ENCODE results near the gene RPTN.

Gene RPTN, protein sequence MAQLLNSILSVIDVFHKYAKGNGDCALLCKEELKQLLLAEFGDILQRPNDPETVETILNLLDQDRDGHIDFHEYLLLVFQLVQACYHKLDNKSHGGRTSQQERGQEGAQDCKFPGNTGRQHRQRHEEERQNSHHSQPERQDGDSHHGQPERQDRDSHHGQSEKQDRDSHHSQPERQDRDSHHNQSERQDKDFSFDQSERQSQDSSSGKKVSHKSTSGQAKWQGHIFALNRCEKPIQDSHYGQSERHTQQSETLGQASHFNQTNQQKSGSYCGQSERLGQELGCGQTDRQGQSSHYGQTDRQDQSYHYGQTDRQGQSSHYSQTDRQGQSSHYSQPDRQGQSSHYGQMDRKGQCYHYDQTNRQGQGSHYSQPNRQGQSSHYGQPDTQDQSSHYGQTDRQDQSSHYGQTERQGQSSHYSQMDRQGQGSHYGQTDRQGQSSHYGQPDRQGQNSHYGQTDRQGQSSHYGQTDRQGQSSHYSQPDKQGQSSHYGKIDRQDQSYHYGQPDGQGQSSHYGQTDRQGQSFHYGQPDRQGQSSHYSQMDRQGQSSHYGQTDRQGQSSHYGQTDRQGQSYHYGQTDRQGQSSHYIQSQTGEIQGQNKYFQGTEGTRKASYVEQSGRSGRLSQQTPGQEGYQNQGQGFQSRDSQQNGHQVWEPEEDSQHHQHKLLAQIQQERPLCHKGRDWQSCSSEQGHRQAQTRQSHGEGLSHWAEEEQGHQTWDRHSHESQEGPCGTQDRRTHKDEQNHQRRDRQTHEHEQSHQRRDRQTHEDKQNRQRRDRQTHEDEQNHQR

DNA sequence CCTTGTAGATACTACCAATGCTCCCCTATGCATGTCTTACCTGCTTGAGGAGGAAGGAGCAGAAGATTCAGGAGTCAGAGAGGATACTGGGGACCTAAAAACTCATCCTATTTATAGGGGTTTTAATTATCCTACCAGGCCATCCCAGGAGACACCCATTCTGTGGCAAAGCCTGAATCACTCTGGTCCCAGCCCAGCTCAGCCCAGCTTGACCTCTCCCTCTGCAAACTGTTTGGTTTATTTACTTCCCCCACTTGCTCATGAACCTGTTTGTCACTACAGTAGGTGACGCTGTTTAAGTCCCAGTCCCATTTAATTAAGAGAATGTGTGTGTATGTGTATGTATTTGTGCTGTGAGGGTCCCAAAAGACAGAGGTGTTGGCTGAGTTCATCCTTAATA lies at the start of gene RPTN:
TSS of gene RPTN (minus strand) at position 85 of the 400 bp plus-strand sequence. CDS start 1,339 bp downstream, outside the sequence.
- no peak for DNase-seq

DNA sequence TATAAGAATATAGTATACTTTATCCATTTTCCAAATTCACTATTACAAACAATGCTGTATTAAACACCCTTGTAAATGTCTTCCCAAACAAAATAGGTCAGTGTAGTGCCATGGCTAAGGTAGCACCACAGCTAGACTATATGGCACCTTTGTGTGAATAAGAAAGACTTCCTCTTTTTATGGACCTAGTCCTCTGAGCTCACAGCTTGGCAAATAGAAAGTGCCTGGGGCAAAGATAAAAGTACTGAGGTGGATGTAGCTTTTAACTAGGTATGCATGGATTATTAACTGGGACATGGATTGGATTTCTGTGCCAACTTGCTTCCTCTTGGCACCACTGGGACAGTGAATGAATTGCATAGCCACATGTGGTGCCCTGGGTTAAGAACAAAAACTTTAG lies 40.0 kb upstream of the RPTN start:
- no peak for DNase-seq

DNA sequence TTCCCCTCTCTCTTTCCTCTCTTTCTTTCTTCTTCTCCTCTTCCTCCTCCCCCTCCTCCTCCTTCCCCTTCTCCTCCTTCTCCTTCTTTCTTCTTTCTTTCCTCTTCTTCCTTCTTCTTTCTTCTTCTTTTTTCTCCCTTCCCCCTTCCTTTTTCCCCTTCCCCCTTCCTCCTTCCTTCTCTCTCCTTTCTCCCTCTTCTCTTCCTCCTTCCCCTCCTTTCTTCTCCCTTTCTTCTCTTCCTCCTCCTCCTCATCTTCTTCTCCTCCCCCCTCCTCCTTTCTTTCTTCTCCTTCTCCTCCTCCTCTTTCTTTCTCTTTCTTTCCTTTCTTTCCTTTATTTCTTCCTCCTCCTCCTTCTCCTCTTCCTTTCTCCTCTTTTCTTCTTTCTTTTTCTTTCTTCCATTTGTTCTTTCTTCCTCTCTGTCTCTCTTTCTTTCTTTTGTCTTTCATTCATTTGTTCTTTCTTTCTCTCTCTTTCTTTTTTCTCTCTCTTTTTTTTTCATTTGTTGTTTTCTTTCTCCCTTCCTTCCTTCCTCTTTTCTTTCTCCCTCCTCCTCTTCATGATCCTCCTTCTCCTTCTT lies 38.4 kb upstream of the RPTN start:
- DNase-seq: no peak

DNA sequence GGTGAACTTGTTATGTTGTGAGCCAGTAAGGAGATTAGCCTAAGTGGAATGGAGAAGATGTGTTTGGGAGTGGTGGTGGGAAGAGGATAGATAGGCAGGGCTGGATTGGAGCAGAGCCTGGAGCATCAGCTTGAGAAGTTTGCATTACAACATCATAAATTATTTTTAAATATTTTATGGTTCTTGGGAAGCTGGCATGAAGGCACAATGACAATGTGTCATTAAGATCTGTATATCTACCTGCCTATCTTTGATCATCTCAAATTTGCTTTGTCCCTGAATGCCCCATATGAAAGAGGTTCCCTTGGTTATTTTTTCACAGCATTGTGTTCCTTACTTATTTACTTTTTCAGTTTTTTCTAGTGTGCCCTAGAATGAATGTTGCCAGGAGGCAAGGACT lies 32.7 kb upstream of the RPTN start:
- DNase-seq: no peak

DNA sequence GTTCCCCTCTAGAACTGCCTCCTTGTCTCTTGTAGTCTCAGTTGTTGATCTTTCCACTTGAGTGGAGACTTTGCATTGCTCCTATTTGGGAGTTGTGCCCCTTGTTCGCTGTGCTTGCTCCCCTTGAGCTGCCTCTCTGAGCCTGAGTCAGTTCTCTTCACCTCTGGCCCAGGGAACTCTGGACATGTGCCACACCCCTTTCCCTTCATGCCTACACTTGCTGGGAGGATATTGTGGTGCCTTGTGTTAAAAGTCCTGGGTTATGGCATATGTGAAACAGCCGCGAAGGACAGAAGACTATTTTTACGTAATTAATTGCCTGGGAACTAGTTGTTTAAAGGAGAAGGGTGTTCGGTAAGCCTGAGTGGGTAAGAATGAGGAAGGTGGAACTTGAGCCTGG lies 32.2 kb upstream of the RPTN start:
- DNase-seq: no peak

DNA sequence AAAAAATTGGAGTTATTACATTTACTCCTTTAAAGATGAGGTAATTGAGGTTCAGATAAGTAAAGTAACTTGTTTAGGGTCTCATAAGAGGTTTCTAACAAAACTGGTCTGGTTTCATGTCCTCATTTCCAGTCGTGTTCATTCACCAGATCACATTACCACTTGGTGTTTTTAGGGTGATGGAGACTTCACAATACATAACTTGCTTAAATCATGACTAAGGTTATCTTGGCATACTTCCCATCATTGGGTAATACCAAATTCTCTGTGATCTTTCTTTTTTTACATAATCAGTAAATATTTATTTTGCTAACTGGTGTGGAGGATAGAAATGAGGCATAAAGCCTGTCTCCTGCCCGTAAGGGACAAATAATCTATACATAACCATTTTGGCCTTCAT lies 31.6 kb upstream of the RPTN start:
- DNase-seq: no peak

DNA sequence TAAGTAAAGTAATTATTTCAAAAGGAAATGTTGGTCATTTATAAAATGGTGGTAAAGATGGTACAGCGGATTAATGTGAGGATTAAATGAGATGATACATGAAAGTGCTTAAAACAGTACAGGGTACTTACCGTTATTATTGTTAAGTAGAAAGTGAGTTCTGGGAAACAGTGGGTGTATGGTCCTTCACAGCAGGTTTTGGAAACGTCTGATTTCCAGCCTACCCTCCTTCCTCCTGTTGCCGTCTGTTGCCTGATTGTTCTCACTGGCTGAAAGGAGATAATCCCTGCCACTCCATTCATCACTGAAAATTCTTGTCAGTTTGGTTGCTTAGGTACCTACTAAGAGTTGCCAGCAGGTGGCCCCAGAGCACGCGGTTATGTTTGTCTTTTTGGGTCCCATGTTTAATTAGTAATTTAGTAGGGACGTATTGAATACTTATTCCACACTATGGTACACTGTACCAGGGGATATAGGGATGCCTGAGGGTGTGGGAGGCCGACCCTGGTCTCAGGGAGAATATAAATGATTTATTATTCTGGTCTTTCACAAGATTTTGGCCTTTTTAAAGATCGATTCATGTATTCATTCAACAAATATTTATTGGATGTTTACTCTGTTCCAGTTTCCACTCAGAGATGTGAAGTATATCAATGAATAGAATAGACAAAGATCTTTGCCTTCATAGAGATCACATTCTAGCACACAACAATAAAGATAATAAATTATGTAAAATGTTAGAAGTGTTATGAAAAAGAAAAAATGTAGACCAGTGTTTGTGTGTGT lies 30.8 kb upstream of the RPTN start:
- peak; percentile 73 to 80 for DNase-seq

DNA sequence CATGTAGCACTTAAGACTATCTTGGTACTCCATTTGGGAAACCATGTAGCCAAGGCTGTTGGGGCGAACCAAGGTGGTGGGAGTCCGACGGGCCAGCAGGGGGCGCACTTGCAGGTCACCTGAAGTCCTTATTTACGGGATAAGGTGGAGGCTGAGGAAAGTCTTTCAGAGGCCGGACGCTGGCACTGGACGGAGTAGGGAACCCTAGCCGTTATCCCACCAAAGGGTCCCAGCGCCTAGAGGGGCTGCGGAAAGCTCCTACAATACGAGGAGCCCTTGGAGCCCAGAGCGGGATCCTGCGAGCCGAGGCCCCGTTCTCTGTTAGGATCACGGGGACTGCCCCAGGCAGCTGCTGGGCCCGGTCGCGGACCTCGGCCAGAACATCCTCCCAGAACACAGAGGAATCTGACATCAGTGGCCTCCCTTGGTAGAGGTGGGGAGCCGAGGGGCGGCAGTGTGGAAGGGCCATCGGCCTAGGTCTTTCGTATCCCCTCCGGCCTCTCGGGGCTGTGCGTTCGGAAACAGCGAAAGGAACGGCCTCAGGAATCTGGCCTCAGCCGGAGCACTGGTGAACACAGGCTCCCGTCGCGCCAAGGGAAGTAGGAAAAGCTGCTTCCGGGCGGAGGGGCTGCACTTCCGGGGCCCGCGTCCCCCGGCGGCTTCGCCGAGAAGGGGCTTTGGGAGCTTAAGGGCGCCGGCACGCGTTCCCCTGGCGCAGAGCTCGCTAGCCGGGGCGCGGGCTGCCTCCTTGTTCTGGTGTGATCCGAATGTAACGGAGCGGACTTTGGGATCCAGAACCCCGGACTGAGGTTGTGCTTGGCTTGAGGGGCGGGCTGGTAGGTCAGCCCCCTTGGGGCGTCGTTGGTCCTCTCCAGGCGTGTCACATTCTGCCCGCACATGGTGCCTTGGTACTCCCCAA lies 29.9 kb upstream of the RPTN start:
- DNase-seq: peak; percentile 86 to 88

DNA sequence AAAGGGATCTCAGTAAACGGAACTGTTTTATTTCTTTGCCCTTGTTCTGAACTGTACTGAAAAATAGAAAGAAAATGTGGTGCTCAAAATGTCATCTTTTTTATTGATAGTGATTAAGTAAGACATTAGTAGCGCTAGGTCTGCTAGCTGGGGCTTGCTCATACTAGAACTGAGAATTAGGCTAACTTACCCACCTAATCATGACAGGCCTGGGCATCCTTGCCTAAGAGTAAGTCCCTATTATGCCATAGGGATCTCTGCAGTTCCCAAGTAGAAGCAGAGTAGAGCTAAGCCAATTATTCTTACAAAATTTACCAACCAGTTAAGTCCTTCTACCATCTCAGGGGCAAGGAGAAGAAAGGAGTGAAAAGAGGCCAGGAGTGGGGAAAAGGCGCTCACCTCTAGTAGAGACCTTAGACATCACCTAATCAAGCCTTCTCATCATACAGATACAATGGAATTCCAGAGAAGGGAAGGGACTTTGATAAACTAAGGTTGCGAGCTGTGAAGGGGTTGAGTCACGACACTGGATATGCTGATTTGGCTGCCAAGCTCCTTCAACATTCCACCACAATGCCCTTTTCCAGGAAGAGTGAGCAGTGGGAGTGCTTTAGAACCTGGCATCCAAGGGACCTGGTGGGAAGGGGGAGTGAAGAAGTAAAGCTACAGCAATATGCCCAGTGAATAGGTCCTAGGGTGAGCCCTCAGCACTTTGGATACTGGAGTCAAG lies 27.7 kb upstream of the RPTN start:
- DNase-seq: no peak

DNA sequence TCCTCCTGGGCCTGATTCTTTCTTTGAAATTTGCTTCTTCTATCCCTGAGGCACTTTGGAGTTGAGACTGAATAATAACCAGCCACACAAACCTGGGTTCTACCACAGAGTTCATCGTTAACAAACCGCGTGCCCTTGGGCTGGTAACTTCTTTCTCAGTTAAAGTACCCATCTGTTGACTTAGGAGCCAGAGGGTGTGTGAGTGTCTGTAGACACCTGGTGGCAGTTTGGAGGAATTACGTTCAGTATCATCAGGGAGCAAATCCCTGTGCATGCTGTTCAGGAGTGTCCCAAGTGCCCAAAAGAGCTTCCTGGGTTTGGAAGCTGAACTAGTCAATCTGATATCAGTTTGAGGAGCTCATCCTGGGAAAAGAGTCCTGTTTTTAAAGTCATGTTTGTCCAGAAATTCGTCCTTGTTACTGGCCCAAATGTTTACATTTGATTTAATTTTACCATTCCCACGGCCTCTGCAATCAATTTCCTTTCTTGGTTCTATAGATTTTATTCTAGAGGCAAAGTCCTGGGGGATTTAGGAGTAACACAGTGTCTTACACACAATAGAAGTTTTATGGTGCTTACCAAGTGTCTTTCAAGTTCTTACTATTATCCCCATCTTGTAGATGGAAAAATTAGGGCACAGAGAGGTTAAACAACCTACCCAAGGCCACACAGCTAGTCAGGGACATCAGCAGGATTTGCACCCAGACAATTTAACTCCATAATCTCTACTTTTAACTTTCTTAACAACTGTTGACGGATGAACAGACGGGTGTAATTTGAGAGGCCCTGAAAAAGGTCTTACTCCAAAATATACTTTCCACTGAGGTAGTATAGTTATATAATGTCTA lies 26.7 kb upstream of the RPTN start:
- peak; percentile 10 to 23 for DNase-seq

DNA sequence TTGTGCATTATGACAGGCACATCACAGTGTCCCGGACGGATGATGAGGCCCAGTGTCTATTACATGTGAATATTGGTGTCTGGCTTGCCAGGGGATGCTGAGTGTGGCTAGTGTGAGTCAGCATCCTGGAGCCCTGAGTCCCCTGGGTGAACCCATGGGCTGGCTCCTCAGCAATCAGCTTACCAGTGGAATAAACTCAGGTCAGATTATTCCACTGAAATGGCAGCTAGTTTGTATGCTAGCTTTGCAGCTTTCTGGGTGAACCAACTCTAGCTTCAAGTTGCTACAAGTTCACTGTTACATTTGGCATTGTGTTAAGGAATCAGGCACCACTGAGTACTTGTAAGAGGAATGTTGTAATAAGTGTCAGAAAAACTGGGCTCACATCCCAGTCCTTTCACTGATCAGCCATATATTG lies 23.9 kb upstream of the RPTN start:
- peak; percentile 7 to 16 for DNase-seq

DNA sequence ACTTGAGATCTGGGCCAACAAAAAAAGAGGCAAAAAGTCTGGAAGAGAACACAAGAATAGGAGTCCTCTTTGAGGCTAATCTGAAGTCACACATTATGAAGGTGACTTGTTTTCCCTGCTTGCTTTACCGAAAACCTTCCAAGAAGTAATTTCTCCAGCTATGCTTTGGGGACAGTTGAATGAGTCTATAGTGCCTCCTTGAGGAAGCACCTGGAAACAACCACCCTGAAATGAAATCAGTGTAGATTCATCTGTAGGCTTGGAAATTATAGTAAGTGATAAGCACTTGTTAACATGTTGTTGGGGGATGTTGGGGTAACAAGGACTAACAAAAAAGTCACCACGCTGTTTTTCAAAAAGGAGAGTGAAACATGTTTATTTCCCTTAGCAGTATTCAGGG lies 23.4 kb upstream of the RPTN start:
- DNase-seq: no peak

DNA sequence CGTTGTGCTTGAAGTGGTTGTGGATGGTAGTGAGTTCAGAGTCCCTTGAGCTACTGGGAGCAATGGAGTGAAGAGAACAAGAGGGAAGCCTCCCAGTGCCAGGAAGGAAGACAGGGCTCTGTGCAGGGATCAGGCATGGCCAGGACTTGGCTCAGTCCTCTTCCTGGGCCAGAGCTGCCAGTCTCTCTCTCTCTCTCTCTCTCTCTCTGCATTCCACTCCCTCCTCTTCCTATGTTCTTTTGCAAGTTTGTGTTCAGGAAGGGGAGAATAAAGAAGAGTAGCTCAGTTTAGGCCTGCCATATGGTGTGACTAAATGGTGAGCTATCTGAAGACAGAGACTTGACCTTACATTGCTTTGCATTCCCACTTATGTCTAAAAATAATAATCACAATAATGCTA lies 20.5 kb upstream of the RPTN start:
- no peak for DNase-seq

DNA sequence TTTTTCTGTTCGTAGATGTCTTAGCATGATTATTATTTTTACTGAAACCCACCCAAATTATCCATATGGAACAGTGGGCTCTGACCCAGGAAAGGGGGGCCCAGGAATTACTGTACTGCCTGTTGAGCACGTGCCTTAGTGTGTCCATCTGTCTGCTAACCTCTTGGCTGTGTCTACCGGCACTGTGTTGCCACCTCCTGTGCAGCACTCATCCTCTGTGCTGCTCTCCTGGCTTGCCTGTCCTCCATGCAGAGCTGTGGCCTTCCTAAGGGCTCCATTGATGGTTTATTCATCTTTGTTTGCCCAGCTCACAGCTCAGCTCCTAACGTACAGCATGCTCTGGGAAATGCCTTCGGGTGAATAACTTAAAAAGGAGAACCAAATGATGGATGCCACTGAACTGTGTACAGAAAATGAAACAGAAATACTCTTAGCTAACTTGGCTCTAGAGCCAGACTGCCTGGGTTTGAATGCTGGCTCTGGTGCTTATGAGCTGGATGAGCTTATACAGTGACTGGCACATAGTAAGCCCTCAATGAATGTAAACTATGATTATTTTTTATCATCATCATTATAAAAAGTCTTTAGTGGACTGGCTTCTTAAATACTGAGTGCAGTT lies 11.4 kb upstream of the RPTN start:
- no peak for DNase-seq

DNA sequence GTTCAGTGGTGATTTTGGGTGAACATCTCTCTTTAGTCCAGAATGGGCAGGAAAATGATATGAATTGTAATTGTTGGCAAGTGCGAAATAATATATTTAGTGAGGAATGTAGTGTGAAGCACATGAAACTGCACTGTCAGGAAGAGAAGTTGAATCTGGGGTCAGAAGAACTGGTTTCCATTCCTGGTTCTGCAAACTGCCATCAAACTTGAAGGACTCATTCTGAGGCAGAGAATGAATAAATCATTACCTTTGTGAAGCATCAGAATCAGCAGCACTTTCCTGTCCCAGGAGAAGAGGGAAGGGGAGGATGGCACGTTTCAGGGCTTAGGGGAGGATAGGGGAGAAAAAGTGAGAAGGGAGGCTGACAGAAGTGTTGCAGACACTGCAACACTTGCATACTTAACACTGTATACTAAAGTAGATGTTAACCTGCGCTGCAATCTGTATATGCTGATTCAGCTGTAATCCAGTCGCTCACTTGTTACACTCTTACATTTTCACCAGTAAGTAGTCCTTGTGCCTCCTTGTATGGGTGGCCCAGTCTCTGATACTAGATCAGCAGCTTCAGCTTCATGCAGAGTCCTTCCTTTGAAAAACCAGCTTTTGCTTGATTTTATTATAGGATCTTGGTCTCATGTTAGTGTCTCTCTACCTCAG lies 10.5 kb upstream of the RPTN start:
- no peak for DNase-seq

DNA sequence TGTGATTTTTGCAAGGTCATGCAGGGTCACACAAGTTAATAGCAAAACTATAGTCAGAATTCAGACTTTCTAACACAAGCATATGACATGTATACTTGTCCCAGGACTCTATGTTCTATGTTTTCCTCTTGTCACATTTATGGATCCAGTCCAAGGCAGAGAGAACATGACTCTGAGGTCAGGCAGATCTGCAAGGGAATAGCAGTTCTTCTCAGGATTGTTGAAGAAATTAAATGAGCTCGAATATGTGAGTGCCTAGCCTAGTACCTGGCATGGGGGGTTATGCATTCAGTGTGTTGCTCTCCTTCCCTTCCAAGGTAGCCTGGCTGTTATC lies 9.5 kb upstream of the RPTN start:
- no peak for DNase-seq

DNA sequence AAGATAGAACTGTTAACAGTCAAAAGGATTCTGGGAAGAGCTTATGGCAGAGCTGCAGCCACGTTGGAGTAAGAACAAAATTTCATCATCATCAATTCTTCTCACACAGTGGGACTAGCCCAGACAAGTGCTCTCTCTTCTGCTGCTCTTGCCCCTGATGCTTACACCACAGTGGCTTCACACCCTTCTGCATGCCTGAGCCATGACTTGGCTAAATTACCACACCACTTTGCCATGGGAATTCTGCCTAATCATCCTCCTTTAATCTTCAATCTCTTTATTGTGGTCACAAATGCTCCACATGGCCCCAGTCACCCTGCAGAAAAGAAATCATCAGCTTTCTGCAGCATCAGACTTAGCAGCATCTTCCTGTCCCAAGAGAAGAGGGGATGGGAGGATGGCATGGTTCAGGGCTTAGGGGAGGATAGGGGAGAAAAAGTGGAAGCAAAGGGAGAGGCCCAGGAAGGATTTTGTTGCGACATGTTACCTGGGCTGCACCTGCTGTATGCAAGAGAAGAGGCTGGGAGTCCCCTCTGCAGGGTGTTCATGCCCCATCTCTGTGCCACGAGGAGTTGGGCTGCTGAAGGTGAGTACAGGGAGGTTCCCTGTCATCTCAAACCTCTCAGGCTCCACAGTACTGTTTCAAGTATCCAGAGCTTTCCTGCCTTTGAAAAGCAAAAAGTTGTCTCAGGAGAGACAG lies 9.0 kb upstream of the RPTN start:
- no peak for DNase-seq

DNA sequence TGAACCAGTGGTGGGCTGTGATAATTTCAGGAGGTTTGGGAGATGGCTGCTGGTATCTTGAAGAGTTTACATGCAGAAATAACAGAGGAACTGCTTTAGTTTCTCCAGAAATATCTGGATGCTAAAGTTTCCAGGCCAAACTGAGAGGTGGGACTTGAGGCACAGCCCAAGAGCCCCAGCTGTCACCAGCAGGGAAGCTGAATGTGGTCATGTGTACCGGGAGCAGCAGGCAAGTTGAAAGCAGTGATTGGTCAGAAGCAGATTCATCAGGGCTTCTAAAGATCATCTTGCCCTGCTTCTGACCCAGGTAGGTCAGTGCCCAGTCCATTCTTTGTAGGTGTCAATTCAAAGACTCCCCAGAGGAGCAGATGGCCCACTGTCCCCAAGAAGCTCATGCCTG lies 7.9 kb upstream of the RPTN start:
- DNase-seq: no peak

All from activated CD4-positive, alpha-beta T cell treated with anti-CD3 and anti-CD28 coated beads, Interleukin-2, amount 50 U/mL, for 48 hours (primary cell).